PFSK-1 (cell line): ENCODE measurements around the gene ATP6V0B.

Experiments
- POLR2AphosphoS5 ChIP-seq: IDR thresholded peaks from 2 replicates; pipeline ENCODE4 v1.6.1; 2012; ENCODE audit warnings: low read depth, mild to moderate bottlenecking, control low read depth, low read length, moderate library complexity
- SIN3A ChIP-seq: IDR thresholded peaks from 2 replicates; pipeline ENCODE4 v1.6.1; 2012; ENCODE audit warnings: mild to moderate bottlenecking, low read length, moderate library complexity, borderline replicate concordance; ENCODE audit not compliant: insufficient read depth
- TAF1 ChIP-seq: IDR thresholded peaks from 2 replicates; pipeline ENCODE4 v1.6.1; 2012; ENCODE audit warnings: low read length, control low read depth, borderline replicate concordance; ENCODE audit not compliant: insufficient read depth
- TF ChIP-seq, protein P1 (sequence below), 2 experiments: IDR thresholded peaks; 2 replicates each; pipeline versions ENCODE4 v1.6.1 to v1.8.0; 2011 to 2012; ENCODE audit warnings: low read depth in 2 of 2, low read length in 2 of 2, control low read depth in 1 of 2, inconsistent platforms in 1 of 2, mild to moderate bottlenecking in 1 of 2, moderate library complexity in 1 of 2; ENCODE audit not compliant: insufficient read depth in 1 of 2

DNA sequence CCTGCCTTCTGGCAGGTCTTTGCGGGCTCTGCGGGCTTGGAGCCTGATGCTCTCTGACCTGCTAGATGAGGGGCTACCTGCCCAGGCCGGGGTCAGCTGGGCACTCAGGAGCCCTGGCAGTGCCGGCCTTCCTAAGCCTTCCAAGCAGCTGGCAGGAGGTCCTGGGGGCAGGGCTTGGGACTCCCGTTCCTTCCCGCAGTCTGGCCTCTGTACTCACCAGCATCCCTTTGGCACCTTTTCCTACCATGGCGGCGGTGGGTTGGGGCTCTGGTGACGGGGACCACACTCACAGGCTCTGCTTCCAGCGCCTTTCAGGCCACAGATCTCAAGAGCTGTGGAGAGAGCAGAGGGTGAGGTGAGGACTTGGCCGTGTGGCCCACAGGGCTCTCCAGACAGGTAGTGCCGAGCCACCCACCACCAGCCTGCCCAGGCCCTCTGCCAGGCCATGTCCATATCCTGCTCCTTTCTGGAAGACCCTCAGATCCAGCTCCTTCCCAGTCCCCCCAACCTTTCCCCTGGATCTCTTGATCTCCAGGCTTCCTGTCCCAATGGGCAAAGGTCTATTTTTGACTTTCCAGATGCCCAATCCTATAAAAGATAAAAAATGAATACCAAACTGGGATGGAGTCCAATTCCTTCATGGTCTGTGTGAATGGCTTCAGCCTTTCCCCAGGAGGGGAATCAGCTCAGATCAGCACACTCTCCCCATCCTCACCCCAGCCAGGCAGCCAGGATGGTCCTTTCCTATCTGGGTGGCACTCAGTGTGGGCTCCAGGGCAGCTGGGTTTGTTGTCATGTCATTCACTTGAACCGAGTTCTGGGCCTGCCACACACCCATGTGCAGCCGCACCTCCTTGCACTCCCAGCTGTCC, 49.5 kb downstream of the ATP6V0B start:
- TF ChIP-seq POLR2AphosphoS5 (no peak), TAF1 (no peak), SIN3A (no peak)
- TF ChIP-seq, protein P1, sequence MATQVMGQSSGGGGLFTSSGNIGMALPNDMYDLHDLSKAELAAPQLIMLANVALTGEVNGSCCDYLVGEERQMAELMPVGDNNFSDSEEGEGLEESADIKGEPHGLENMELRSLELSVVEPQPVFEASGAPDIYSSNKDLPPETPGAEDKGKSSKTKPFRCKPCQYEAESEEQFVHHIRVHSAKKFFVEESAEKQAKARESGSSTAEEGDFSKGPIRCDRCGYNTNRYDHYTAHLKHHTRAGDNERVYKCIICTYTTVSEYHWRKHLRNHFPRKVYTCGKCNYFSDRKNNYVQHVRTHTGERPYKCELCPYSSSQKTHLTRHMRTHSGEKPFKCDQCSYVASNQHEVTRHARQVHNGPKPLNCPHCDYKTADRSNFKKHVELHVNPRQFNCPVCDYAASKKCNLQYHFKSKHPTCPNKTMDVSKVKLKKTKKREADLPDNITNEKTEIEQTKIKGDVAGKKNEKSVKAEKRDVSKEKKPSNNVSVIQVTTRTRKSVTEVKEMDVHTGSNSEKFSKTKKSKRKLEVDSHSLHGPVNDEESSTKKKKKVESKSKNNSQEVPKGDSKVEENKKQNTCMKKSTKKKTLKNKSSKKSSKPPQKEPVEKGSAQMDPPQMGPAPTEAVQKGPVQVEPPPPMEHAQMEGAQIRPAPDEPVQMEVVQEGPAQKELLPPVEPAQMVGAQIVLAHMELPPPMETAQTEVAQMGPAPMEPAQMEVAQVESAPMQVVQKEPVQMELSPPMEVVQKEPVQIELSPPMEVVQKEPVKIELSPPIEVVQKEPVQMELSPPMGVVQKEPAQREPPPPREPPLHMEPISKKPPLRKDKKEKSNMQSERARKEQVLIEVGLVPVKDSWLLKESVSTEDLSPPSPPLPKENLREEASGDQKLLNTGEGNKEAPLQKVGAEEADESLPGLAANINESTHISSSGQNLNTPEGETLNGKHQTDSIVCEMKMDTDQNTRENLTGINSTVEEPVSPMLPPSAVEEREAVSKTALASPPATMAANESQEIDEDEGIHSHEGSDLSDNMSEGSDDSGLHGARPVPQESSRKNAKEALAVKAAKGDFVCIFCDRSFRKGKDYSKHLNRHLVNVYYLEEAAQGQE (IDR thresholded peaks at IDR 0.05; ENCODE audit: insufficient read depth in 1 of 2, low read depth in 2 of 2, low read length in 2 of 2) = no peak
